Stimulated activated CD8-positive, alpha-beta memory T cell treated with anti-CD3 and anti-CD28 coated beads, Interleukin-15, amount 100 ng/mL, for 4 hours (primary cell): ENCODE results near the gene C20orf204.
"Not testable (repeated sequence)": the region's sequence is repeated elsewhere in the genome, so short reads cannot be mapped to it uniquely, and the experiment has no call there.

Source experiments
- DNase-seq, 2 donors: peaks; one replicate each; pipeline ENCODE4 v3.0.0-alpha.2; 2020; ENCODE audit warnings: low read depth in 2 of 2

Gene C20orf204, protein sequence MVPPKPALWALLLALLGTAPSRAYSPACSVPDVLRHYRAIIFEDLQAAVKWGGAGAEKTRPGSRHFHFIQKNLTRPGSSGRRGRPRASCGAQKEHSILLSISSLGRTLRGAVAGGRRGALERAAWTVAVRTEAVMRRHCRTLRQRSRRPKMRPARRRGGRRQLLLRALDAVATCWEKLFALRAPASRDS

DNA sequence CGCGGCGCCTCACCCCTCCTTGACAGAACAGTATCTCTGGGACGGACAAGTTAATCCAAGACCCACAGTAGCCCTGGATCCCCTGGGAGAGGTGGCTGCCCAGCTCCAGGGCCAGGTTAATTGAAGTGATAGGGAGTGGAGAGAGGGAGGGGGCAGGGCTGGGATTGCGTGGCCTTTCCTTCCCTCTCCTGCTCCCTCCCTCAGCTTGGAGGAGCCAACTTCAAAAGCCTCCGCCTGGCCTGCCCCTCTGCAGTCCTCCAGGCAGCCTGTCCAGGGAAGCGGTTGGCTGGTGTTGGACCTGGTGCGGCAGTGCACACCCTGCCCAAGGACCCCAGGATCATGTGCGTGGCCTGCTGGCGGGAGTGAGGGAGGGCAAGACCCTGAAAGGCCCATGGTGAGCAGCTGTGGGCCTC, at the start of gene C20orf204:
Gene C20orf204 (plus strand): TSS at position 250 of the 413 bp plus-strand sequence. CDS start 142 bp downstream, at position 392.
- DNase-seq = no peak

DNA sequence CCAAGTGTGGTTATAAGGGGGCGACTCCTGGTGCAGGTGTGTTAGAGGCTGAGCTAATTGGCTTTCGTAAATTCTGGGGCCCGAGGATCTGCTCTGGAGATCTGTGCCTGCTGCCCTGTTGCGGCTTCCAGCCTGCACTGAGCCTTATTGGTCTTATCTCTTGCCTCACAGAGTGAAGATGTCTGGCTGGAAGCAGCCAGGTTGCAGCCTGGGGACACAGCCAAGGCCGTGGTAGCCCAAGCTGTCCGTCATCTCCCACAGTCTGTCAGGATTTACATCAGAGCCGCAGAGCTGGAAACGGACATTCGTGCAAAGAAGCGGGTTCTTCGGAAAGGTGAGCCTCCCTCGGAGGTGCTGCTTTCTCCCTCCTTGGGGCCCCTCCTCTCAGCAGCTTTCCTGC, 35.1 kb upstream of the C20orf204 start:
- DNase-seq = no peak

DNA sequence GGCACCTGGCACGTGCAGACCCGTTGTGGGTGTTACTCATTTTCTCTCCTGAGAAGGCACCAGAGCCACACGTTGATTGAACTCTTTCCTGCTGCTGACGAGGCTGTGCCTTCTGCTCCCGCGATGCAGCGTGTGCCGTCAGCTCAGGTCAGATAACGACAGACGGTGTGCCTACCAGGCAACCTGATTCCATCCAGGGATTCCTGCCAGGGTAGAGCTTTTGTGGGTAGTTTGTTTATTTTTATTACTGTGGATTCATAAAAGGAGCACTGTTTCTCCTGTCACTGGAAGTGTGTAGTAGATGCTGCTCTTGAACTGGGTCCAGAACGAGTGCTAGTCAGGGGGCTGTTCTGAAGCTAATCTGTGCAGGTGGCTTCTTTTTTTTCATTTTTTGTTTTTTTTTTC, 34.4 kb upstream of the C20orf204 start:
- DNase-seq = no peak

DNA sequence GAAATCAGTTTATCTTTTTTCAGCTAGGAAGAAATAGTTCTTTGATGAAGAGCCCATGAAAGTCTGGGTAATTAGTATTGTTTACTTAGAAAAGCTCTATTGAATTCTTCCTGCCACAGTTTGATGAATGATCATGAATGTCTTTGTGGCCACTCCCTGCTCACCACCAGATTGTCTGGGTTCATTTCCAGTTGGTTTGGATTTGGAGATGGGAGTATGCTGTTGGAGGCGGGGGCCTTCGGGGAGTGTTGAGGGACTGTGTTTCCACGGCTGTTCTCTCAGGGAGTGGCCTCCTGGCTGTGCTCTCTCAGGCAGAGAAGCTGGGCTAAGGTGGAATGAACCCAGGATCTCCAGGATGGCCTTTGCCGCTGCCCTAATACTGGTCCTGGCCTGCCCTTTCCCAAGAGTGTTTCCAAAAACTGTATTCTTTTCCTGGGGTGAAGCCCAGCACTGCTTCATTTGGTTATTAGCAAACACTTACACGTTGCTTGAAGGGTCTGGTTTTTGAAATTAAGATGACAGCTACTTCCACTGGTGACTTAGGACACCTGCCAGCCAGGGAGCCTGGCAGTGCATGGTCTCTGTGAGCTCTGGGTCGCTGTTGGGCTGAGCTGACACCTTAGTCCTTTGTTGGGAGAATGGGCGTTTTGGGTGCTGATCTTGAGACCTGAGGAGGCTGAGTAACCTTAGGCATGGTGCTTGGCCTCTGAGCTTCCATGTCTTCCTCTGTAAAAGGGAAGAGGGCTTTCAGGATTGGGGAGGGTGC, 31.8 kb upstream of the C20orf204 start:
- DNase-seq = no peak

DNA sequence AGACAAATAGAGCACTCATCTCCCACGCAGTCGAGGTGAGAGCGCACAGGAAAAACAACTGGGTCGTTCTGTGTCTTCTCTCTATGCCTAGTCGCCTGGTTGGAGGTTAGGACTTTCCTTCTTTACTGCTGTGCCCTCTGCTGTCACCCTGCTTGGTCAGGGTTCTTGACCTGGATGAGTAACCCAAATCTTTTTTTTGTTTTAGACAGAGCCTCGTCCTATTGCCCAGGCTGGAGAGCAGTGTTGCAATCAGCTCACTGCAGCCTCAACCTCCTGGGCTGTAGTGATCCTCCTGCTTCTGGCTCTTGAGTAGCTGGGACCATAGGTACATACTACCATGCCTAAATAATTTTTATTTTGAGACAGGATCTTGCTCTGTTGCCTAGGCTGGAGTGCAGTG, 30.6 kb upstream of the C20orf204 start:
- no peak for DNase-seq

DNA sequence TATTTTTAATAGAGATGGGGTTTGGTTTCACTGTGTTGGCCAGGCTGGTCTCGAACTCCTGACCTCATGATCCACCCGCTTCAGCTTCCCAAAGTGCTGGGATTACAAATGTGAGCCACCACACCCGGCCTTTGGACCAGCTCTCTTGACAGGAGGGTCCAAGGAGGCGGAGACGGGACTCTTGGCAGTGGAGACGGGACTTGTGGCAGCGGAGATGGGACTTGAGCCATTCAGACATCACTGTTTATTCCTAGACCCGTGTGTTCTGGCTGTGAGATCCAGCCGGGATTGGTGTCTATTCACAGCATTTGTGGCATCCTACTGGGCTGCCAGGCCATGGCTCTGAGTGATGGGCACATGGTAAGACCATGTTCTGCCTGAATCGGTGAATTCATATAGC, 29.5 kb upstream of the C20orf204 start:
- no peak for DNase-seq

DNA sequence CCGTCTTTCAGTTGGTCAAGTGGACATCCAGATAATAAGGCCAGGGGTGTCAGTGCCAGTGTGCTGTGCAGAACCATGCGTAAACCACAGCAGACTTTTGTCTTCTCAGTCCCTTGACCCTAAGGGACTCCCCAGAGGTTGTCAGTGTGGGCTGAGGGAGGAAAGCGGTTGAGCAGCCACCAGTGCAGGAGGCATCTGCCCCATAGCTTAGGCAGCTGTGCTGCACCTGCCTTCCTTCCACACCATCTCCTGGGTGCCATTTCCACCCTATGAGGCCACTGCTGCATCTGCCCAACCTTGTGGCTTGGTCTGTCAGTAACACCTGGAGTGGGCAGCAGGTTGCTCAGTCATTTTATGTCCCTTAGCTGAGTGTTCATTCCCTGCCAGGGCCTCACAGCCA, 29.1 kb upstream of the C20orf204 start:
- no peak for DNase-seq

DNA sequence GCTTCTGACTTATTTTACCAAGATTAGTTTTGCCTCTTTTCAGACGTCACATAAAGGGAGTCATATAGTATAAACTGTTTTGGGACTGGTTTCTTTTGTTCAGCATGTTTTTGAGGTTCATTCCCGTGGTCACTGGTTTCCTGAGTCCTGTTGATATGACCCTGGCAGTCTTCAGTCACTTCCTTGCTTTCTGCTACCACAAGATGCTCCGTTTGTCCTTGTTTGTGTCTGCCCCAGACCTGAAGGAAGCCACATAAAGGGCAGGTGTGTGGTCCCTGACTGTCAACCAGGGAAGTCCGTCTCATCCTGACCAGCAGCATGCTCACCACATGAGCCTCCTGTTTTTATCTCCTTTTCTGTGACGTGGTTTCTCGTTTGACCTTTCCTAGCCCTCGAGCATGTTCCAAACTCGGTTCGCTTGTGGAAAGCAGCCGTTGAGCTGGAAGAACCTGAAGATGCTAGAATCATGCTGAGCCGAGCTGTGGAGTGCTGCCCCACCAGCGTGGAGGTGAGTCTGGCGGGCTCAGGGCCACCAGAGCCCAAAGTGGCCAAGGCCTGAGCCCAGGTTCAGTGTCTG, 26.1 kb upstream of the C20orf204 start:
- DNase-seq = no peak

DNA sequence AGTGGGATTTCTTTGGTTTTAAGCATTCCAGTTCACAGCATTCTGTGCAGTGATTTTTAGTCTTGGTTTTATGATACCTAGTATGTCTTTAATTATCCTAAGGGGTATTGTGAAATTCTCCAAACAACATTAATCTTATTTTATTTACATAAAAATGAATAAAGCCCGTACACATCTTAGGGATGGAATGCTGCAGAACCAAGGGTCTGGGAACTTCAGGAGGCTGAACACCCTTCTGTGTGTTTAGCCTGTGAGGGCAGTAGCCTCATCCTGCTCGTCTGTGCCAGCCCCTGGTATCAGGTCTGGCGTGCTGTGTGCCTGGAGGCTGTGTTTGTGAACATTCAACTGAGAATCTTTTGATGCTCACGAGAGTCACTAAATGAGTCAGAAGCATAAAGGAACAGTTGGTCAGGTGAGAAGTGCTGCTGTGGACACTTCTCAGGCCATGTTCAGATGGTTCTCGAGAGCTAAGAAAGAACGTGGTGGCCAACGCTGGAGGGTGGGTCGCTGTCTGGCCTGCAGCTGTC, 25.2 kb upstream of the C20orf204 start:
- DNase-seq = no peak

DNA sequence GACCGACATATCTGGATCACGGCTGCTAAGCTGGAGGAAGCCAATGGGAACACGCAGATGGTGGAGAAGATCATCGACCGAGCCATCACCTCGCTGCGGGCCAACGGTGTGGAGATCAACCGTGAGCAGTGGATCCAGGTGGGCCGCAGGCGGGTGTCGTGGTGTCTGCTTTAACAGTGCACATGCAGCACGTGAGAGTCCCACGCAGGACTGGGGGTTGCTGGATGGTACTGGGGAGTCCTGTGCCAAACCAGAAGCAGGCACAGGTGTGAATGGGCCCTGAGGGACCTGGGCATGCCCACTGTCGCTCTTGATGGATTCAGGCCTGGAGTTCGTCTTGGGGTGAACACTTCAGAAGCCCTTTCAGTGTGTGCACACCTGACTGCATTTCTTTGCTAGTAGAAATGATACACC, 24.6 kb upstream of the C20orf204 start:
- DNase-seq = no peak

DNA sequence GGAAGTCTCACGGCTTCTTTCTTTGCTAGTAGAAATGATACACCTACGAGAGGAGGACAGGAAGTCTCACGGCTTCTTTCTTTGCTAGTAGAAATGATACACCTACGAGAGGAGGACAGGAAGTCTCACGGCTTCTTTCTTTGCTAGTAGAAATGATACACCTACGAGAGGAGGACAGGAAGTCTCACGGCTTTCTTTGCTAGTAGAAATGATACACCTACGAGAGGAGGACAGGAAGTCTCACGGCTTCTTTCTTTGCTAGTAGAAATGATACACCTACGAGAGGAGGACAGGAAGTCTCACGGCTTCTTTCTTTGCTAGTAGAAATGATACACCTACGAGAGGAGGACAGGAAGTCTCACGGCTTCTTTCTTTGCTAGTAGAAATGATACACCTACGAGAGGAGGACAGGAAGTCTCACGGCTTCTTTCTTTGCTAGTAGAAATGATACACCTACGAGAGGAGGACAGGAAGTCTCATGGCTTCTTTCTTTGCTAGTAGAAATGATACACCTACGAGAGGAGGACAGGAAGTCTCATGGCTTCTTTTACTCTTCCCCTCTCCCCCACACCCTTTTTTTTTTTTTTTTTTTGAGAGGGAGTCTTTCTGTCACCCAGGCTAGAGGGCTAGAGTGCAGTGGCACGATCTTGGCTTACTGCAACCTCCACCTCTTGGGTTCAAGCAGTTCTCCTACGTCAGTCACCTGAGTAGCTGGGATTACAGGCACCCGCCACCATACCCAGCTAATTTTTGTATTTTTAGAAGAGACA, 23.4 kb upstream of the C20orf204 start:
- not testable (repeated sequence) for DNase-seq

DNA sequence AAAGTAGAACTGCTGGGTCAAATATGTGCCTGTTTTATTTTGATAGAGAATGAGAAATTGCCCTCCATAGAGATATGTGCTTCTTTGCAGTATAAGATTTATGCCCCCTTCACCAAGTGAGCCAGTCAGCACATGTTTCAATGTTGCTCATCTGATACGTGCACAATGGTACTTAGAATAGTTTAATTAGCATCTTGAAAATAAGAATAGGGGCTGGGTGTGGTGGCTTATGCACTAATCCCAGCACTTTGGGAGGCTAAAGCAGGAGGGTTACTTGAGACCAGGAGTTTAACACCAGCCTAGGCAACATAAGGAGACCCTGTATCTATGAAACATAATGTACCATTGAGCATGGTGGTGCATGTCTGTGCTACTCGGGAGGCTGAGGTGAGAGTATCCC, 20.3 kb upstream of the C20orf204 start:
- no peak for DNase-seq

DNA sequence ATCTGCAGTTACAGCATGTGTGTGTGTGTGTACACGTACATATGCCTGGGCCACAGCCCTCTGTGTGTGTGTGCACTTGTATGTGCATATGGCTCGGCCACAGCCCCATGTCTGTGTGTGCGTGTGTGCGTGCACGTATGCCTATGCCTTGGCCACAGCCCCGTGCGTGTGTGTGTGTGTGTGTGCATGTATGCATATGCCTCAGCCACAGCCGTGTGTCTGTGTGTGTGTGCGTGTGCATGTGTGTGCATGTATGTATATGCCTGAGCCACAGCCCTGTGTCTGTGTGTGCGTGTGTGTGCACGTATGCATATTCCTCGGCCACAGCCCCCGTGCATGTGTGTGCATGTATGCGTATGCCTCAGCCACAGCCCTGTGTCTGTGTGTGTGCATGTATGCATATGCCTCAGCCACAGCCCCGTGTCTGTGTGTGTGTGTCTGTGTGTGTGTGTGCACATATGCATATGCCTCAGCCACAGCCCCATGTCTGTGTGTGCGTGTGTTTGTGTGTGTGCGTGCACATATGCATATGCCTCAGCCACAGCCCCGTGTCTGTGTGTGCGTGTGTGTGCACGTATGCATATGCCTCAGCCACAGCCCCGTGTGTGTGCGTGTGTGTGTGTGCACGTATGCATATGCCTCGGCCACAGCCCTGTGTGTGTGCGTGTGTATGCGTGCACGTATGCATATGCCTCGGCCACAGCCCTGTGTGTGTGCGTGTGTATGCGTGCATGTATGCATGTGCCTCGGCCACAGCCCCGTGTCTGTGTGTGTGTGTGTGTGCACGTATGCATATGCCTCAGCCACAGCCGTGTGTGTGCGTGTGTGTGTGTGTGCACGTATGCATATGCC, 14.6 kb upstream of the C20orf204 start:
- DNase-seq = no peak

DNA sequence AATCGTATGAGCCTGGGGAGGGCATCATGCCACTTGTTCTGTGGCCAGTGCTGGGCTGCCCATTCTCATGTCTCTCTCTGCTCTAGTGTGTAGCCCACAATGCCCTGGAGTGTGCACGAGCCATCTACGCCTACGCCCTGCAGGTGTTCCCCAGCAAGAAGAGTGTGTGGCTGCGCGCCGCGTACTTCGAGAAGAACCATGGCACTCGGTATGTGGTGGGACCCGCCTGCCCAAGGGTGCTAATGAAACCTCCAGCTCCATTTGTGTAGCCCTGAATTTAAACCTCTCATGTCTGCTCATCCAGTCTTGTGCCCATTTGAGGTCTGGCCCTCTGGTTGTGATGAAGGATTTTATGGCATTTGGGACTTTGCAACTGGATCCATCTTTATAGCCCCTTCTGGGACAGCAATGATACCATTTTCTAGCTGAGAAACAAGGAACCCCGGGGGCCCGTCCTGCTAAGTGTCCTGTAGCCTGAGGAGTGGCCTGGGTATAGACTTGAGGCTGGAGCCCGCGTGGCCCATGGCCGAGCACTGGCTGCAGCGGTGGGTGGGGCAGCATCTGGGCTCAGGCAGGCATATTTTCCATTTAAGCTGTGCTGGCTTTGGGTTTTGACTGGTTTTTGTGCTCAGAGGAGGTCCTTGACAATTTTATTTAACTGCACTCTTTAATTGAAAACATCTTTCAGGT, 13.2 kb upstream of the C20orf204 start:
- no peak for DNase-seq

DNA sequence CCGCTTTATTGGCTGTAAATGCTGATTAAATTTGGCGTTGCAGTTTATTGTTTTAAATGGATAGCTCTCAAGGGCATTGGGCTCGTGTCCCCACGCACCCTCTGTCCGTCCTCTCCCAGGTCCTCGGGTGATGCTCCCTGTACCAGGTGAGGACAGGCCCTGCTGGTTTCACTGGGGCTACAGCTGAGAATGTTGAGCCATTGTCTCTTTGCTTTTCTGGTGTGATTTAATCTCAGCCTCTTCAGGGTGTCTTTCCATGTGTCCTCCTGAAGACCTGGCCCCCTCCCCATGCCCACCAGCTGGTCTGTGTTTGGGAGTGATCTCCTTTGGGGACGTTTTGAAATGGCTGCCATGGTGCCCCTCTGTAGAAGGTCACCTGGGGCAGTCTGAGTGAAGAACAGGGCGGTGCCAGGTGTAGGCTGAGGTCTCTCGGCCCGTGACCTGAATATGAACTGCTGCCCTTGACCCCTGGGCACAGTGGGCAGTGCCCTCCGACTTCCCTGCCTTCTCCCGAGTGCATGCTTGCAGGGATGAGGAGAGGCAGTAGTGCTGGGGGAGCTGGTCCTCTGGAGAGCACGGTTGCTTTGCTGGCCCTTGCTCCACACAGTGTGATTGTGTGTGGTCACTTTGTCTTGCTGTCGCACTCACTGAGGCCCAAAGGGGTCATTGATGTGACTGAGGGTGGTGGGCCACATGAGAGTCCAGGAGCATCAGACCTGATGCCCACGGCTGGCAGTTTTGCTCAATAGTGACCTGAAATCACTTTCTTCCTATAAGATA, 12.4 kb upstream of the C20orf204 start:
- no peak for DNase-seq

DNA sequence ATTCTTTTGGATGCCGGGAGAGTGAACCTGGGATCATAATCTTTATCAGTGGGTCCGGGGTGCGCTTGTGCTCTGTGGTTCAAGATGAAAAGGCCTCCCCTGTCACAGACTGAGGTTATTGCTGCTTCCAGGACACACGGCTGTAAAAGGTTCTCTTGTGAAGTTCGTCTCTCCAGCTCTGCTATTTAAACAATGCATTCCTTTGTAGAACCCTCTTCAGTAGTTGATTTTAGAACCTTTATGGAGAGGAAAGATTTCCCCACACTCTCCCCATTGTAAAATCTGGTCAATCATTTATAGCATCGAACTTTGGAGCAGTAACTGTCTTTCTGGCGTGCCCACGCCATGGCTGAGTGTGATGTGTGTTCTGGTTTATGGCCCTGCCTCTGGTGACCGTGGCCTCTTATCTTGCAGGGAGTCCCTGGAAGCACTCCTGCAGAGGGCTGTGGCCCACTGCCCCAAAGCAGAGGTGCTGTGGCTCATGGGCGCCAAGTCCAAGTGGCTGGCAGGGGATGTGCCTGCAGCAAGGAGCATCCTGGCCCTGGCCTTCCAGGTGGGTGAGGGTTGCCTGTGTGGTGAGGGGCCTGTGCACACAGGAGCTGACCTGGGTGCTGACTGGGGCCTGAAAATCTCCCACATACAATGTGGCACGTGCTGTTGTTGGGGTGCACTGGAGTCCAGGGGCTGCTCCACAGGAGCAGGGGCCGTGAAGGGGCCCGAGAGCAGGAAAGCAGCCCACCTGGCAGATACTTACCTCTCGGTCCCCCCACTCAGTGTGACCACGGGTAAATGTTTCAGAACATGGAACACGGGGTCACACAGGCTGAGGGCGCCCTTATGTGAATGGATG, 11.6 kb upstream of the C20orf204 start:
- DNase-seq = no peak

DNA sequence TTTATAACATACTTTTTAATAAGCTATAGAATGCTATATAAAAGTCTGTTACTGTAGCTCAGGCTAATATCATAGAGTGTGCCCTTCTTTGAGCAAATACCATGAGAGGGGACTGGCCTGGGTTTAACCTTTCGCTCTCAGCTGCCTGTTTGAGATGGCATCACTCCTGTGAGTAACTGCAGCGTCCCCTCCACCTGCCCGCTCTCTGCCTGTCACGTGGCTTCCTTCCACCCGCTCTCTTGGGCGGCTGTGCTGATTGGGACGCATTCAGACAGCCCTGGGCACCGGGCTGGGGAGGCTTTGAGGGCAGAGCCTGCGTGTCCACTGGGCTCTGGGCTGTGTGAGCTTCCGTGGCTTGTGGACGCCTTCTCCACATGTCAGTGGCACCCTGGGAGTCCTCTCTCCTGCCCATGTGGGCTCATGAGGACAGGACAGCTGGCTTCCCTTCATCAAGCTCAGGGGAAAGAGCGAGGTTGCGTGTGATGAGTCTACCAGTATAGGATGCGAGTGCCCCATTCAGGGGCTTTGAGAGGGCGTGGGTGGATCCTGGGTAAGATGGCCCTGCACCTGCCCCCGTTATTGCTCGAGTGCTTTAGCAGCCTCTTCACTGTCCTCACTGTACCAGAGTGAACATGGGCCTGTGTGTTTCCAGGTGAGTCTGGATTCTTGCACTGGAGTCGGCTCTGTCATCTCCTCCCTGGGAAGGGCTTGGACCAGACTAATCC, 10.7 kb upstream of the C20orf204 start:
- no peak for DNase-seq

DNA sequence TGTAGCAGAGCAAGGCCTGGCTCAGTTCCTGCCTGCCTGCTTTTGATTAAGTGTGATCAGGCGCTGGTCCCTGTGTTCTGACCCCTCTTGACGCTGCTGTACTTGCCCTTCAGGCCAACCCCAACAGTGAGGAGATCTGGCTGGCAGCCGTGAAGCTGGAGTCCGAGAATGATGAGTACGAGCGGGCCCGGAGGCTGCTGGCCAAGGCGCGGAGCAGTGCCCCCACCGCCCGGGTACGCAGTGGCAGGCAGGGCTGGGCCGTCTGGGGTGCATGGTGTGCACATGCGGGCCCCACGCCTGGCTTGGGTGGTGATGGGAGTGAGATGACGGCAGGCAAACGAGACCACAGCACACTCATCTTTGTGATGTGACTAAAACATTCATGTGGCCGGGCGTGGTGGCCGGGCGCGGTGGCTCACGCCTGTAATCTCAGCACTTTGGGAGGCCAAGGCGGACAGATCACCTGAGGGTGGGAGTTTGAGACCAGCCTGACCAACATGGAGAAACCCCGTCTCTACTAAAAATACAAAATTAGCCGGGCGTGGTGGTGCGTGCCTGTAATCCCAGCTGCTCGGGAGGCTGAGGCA, 10.1 kb upstream of the C20orf204 start:
- no peak for DNase-seq
